BLaER1 (cell line): ENCODE data around the gene HIRA.
A peak's percentile ranks its signal among the peaks of the same experiment; 100 is the strongest.

ENCODE experiments used
- H3K27ac ChIP-seq: shearing (Covaris generic); formaldehyde crosslinking; 2 replicates; pipeline ENCODE4 v1.8.1; 2022
- H3K27me3 ChIP-seq: shearing (Covaris generic); formaldehyde crosslinking; 2 replicates; pipeline ENCODE4 v1.8.1; 2022
- H3K36me3 ChIP-seq: shearing (Covaris generic); formaldehyde crosslinking; 2 replicates; pipeline ENCODE4 v1.8.1; 2022
- H3K4me1 ChIP-seq: shearing (Covaris generic); formaldehyde crosslinking; 2 replicates; pipeline ENCODE4 v1.8.1; 2022
- H3K4me2 ChIP-seq: shearing (Covaris generic); formaldehyde crosslinking; 2 replicates; pipeline ENCODE4 v1.8.1; 2022
- H3K4me3 ChIP-seq: shearing (Covaris generic); formaldehyde crosslinking; 2 replicates; pipeline ENCODE4 v1.8.1; 2022
- H3K9ac ChIP-seq: shearing (Covaris generic); formaldehyde crosslinking; 2 replicates; pipeline ENCODE4 v1.8.1; 2022
- H3K9me3 ChIP-seq: shearing (Covaris generic); formaldehyde crosslinking; 2 replicates; pipeline ENCODE4 v1.8.1; 2022
- H4K20me1 ChIP-seq: shearing (Covaris generic); formaldehyde crosslinking; 2 replicates; pipeline ENCODE4 v1.8.1; 2022
- Cebpa-rat ChIP-seq: shearing (Covaris generic); IDR thresholded peaks from 2 replicates; pipeline ENCODE4 v1.8.1; 2022

Gene HIRA

DNA sequence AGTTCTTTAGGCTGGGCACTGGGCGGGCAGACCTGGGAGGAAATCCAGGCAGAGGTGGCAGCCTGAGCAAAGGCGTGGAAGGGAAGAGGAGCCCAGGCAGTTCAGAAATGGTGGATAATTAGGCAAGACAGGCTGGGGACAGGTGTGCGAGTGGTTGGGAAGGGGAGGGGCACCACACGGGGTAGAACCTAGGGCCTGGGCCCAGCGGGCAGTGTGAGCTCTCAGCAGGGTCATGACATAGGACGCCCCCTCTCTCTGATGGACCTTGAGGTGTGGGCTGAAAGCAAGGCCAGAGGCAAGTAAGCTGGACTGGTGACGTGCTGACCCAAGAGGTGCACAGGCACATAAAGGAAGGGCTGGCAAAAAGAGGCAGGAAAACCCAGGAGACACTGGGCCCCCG lies 40.7 kb upstream of the HIRA start:
- Histone ChIP-seq H4K20me1 (peaks cover 75% of the 10 kb centered on the region), H3K4me1 (peaks cover 17% of the 10 kb centered on the region), H3K9ac (peak overlapping the region; percentile 9; the same call in 1 of the 2 replicates), H3K4me3 (no peak overlapping the region), H3K36me3 (peaks cover 91% of the 10 kb centered on the region), H3K27me3 (no peaks in the 10 kb centered on the region), H3K27ac (no peak overlapping the region), H3K4me2 (no peak overlapping the region), H3K9me3 (no peaks in the 10 kb centered on the region)
- no peak for TF ChIP-seq Cebpa-rat

DNA sequence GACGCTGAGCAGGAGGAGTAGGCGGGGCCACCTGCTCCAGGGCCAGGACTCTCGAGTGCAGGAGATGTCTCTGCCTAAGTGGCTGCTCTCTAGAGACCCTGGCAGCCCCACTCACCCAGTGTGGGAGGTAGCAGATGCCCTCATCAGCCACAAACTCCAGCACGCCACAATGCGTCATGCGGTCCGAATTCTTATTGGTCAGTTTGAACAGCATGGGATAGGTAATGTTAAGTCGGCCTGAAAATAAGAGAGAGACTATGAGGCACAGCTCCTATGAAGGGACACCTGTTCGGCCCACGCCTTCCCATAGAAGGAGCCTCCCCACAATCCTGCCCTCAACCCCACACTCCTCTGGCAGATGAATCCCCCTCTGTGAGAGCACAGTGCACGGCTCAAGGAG lies 40.0 kb upstream of the HIRA start:
- Histone ChIP-seq H3K36me3 (peaks cover 98% of the 10 kb centered on the region), H3K9ac (no peak overlapping the region), H3K4me1 (peaks cover 10% of the 10 kb centered on the region; the same call in 1 of the 2 replicates), H3K9me3 (no peaks in the 10 kb centered on the region), H3K4me2 (no peak overlapping the region), H3K4me3 (no peak overlapping the region), H3K27ac (no peak overlapping the region), H3K27me3 (no peaks in the 10 kb centered on the region), H4K20me1 (peaks cover 69% of the 10 kb centered on the region)
- TF ChIP-seq Cebpa-rat = no peak

DNA sequence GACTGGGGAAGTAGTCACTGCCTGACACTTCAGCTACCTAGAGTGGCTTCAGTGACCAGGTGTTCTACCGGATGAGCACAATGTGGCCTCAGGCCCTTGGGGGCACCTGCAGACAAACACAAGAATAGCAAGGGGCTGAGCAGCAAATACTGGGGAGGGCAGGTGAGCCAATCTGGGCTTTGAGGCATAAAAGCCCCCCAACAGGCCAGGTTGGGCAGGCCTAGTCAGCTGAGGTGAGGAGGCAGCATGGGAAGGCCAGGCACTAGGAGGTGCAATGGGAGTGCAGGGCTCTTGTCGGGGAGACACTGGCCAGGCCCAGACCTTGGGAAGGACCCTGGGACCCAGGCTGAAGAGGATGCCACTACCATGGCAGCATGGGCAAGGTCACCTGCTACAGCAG lies 38.5 kb upstream of the HIRA start:
- TF ChIP-seq Cebpa-rat = no peak
- Histone ChIP-seq H4K20me1 (peaks cover 55% of the 10 kb centered on the region), H3K9me3 (no peaks in the 10 kb centered on the region), H3K4me1 (peaks cover 1% of the 10 kb centered on the region; the same call in 1 of the 2 replicates), H3K27me3 (no peaks in the 10 kb centered on the region), H3K27ac (no peak overlapping the region), H3K36me3 (peaks cover 100% of the 10 kb centered on the region), H3K9ac (no peak overlapping the region), H3K4me2 (no peak overlapping the region), H3K4me3 (no peak overlapping the region)

DNA sequence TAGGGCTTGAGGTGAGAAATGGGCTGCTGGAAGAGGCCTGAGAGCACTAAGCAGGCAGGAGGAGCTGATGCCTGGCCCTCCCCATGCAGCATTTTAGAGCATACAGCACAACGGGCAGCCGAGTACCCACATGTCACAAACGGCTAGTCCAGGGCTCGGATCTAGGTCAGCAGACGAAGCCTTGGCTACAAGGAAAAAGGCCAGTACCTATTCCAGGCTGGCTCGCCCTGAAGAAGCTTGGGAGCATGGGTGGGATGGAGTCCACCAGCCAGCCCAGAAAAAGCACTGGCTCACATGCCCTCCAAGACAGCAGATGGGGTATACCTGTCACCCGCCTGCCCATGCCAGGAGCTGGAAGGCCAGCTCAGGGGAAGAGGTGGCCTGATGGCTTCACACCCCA lies 37.9 kb upstream of the HIRA start:
- Histone ChIP-seq H3K9me3 (no peaks in the 10 kb centered on the region), H3K4me1 (peaks cover 7% of the 10 kb centered on the region), H3K36me3 (peaks cover 100% of the 10 kb centered on the region), H3K4me3 (no peak overlapping the region), H3K9ac (no peak overlapping the region), H3K4me2 (no peak overlapping the region), H4K20me1 (peaks cover 53% of the 10 kb centered on the region), H3K27ac (no peak overlapping the region), H3K27me3 (no peaks in the 10 kb centered on the region)
- no peak for TF ChIP-seq Cebpa-rat

DNA sequence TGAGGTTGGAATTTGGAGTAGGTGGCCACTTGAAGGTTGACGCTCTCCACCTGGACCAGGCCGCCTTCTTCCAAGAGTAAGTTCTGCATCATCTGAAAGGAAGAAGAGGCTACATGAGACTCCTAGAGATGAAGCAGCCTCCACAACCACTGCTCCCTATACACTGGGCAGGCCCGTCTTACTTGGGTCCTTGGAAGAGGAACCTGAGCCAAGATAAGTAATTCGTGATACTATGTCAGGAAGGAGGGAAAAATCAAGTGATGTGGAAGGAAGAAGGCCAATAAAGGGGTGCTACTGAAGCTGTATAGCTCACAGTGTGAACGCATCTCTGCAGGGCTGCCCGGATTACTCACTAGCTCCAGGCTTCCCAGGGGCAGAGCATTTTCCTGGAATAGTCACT lies 36.4 kb upstream of the HIRA start:
- Histone ChIP-seq H3K27me3 (no peaks in the 10 kb centered on the region), H3K27ac (no peak overlapping the region), H3K9ac (no peak overlapping the region), H3K4me2 (no peak overlapping the region), H3K4me3 (no peak overlapping the region), H3K9me3 (no peaks in the 10 kb centered on the region), H3K36me3 (peaks cover 95% of the 10 kb centered on the region), H4K20me1 (peaks cover 46% of the 10 kb centered on the region), H3K4me1 (peaks cover 18% of the 10 kb centered on the region)
- no peak for TF ChIP-seq Cebpa-rat

DNA sequence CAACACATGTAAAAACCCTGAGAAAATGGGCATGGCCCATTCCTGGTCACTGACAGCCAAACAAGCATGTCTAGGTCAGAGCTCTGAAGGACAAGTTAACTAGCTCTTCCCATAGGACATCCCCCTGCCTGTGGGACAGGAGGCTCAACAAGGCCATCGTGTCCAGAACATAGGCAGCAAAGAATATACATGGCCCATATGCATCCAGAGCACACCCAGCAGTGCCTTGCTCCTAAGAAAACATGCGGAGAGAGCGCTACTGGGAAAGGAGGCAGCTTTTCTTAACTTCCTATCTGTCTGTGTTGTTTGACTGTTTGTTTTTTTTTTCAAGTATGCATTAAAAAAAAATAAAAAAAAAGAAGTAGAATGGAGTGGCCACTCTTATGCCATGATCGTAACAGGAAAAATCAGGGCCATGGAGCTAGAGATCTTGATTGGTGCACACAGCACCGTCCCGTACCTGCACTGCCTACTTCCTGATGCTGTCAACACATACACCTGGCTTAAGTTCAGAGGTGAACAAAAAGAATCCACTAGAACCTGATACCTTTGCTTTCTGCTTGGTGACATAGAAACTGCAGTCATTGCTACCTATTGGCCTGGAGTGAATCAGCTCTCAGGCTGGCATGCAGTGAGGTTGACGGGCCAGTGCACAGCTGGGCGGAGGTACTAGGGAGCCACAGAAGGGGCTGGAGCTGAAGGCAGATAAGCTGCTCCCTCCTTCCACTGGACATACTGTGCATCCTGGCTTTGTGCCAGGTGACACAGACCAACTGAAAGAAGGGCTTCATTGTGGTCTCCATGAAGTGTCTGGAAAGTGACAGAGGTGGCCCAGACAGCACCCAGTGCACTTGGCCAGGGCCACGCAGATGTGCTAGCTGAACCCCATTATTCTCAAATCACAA lies 35.6 kb upstream of the HIRA start:
- Histone ChIP-seq H3K36me3 (peaks cover 94% of the 10 kb centered on the region), H3K27ac (no peak overlapping the region), H3K4me3 (no peak overlapping the region), H3K4me1 (peaks cover 18% of the 10 kb centered on the region), H3K9ac (no peak overlapping the region), H4K20me1 (peaks cover 37% of the 10 kb centered on the region), H3K27me3 (no peaks in the 10 kb centered on the region), H3K4me2 (no peak overlapping the region), H3K9me3 (no peaks in the 10 kb centered on the region)
- no peak for TF ChIP-seq Cebpa-rat

DNA sequence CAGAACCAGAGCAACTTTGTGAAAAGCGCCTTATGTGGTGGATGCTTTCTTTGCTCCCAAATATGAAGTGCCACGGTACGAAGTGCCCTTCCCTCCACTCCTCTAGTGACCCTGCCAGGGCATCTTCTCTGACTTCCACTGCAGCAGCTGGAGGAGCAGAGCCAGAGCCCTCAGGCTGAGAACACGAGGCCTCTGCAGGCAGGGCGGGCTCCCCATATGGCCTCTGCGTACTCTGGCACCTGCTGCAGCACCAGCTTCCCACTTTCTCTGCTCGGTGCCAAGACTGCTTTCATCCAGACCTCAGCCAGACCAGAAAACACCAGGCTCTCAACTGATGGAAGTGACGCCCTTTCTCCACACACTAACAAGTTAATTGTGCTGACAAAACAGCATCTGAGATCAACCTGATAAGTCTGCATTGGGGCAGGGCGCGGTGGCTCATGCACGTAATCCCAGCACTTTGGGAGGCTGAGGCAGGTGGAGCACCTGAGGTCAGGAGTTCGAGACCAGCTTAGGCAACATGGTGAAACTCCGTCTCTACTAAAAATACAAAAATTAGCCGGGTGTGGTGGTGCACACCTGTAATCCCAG lies 34.7 kb upstream of the HIRA start:
- Histone ChIP-seq H4K20me1 (peaks cover 29% of the 10 kb centered on the region; the same call in 1 of the 2 replicates), H3K4me1 (peaks cover 18% of the 10 kb centered on the region), H3K4me3 (no peak overlapping the region), H3K4me2 (no peak overlapping the region), H3K27me3 (no peaks in the 10 kb centered on the region), H3K36me3 (peaks cover 92% of the 10 kb centered on the region), H3K9ac (no peak overlapping the region), H3K27ac (no peak overlapping the region), H3K9me3 (no peaks in the 10 kb centered on the region)
- TF ChIP-seq Cebpa-rat = no peak

DNA sequence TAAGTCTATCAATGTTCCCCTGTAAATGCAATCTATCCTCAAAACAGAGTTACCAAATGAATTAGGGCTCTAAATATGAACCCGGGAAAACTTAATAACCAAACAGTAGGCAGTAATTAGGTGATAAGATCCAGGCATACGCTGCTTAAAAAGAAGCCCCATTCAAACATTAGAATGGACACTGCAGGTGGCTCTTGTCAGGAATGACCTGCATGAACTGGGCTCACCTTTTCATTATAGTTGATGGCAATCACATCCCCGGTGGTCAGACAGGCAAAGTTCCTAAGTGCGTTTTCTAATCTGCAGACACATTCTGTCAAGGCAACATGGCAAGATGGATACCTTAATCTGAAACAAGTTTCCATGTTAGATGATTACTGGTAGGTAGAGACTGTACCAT lies 33.4 kb upstream of the HIRA start:
- H3K4me3 ChIP-seq = no peak overlapping the region
- H3K9me3 ChIP-seq = no peaks in the 10 kb centered on the region
- H3K4me1 ChIP-seq = peaks cover 18% of the 10 kb centered on the region
- H3K27me3 ChIP-seq = no peaks in the 10 kb centered on the region
- no peak overlapping the region for H3K9ac ChIP-seq
- no peak for TF ChIP-seq Cebpa-rat
- peaks cover 23% of the 10 kb centered on the region; the same call in 1 of the 2 replicates for H4K20me1 ChIP-seq
- H3K4me2 ChIP-seq = peak overlapping the region; percentile 56
- peaks cover 92% of the 10 kb centered on the region for H3K36me3 ChIP-seq
- H3K27ac ChIP-seq = no peak overlapping the region; the same call in 1 of the 2 replicates

DNA sequence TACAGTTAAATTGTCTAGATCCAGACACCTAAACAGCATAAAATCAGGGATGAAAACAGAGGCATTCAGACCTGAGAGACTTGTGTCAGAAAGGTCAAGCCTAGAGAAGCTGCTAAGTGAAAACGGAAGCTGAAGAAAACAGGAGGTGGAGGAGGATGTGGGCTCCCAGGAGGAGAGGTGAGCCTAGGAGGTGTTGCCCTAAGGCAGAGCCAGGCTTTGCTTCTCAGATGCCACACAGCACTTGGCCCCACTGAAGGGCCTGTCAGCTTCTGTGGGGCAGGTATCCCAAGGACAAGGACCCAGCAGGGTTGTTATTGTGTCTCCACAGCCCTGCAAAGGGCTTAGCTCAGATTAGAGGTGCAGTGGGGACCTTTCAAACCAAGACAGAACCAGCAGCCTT lies 33.0 kb upstream of the HIRA start:
- H3K9ac ChIP-seq = no peak overlapping the region
- no peak overlapping the region; the same call in 1 of the 2 replicates for H3K27ac ChIP-seq
- H4K20me1 ChIP-seq = peaks cover 19% of the 10 kb centered on the region; the same call in 1 of the 2 replicates
- H3K9me3 ChIP-seq = no peaks in the 10 kb centered on the region
- no peaks in the 10 kb centered on the region for H3K27me3 ChIP-seq
- H3K4me1 ChIP-seq = peaks cover 18% of the 10 kb centered on the region
- peak overlapping the region; percentile 56 for H3K4me2 ChIP-seq
- H3K4me3 ChIP-seq = no peak overlapping the region
- no peak for TF ChIP-seq Cebpa-rat
- H3K36me3 ChIP-seq = peaks cover 92% of the 10 kb centered on the region
